Measurements from ENCODE around the gene RNF224. TPM values are rescaled to one million over a fixed set of nuclear protein-coding genes. Genes with fewer than 3 reads are reported as not detected.

Gene RNF224
- total RNA-seq, 1 donor from 2014 or later = 0.95 TPM

DNA sequence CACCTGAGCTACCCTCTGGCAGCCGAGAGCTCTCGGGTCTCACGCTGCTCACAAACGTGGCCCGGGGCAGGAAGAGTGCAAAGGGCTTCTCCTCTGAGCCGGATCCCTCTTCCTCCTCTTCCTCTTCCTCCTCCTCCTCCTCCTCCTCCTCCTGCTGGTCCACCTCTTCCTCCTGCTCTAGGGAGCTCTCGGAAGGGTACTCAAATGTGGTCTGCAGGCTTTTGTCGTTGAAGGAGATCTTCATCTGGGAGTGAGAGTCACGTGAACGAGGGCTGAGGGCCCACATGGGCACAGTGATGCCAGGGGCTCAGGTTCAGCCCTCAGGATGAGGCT is 34.9 kb upstream of the RNF224 start:
- no peak for DNase-seq (ENCODE audit: low spot score)

DNA sequence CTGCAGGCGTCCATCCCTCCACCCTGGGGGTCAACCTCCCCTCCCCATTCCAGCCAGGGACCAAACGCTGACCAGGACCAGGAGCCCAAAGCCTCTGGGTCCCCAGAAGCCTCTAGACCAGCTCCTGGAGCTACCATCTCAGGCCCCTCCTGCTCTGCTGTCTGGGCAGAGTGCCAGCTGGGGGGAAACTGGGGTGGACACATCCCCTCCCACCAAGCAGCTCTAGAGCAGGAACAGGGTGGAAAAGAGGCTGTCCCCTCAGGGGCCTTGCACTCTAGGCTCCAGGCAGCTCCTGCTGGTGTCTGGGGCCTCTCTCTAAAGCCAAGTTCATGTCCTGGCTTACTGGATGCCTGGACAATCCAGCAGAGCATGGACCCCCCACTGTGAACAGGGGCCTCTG is 34.4 kb upstream of the RNF224 start:
- DNase-seq (ENCODE audit: low spot score) = no peak

DNA sequence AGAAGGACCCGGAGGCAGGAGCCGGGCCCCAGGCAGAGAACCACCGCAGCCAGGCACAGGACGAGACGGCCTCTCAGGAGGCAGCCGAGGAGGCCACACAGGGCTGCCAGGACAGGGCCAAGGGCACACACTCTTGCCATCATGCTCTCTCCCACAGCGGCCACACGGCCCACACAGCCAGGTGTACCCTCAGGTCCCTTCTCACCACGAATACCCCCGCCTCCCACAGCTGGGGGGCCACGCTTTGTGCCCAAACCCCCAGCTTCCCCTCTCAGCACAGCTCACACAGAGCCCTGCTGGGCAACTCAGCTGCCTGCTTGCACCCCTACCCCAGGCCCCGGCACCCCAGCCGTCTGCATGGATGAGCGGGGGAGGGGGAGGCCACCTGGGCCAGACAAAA is 33.5 kb upstream of the RNF224 start:
- DNase-seq (ENCODE audit: low spot score) = no peak

DNA sequence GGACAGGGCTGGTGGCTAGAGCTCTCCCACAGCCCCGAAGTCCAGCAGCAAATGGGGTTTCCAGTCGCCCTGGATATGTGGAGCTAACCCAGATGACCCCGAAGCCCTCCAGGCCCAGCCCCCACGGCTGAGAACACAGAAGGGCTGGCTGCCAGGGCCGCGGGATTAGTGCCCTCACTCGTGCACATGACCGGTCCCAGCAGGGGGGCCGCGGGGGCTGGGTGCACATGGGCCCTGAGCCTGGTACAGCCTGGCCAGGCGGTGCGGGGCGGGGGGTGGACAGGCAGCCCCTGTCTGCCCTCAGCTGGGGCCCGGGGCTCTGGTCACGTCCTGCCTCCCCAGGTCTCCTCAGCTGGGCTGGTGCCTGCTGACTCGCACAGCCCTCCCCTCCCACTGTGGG is 32.9 kb upstream of the RNF224 start:
- DNase-seq (ENCODE audit: low spot score) = peak; percentile 47

DNA sequence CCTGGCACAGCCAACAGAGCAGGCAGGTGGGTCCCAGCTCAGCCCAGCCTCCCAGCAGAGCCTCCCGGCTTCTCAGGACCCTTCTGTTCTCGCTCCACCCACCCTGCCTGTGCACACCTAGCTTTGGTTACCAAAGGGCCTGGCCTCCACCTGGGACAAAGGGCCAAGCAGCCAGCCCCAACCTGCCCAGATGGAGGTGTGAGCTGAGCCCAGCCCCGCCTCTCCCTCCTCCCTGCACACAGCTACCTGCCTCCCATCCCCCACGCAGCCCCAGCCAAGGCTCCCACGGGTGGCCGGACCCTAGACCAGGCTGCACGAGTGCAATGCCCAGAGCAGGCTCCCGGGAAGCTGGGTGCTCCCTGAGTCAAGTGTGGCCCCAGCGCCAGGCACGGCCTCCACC is 32.4 kb upstream of the RNF224 start:
- peak; percentile 50 for DNase-seq (ENCODE audit: low spot score)

DNA sequence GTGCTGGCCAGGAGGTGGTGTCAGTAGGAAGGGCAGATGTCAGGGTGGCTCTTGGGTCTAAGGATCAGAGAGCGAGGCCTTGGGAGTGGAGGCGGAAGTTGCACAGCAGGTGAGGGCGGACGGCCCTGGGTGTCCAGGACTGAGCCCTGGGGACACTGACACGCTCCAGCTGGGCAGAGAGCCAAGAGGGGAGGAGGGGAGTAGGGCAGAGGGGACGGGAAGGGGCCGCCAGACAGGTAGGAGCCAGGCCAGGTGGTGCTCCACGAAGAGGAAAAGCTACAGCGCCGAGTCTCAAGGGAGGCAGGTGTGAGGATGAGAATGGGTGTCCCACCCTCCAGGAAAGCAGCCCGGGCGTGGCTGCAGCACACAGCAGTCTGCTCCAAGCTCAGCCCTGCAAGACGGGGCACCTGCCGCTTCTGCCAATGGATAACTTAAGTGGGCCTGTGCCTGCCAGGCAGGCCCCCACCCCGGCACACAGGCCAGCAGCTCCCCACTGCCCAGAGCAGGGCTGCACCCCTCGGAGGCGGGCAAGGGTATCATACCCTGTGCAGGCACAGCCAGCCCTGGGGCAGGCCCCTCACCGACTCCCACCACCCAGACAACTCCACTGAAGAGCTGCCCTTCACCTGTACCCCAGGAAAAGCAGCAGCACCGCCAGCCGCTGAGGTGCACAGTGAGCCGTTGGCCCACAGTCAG is 31.6 kb upstream of the RNF224 start:
- DNase-seq (ENCODE audit: low spot score) = peak; percentile 34

DNA sequence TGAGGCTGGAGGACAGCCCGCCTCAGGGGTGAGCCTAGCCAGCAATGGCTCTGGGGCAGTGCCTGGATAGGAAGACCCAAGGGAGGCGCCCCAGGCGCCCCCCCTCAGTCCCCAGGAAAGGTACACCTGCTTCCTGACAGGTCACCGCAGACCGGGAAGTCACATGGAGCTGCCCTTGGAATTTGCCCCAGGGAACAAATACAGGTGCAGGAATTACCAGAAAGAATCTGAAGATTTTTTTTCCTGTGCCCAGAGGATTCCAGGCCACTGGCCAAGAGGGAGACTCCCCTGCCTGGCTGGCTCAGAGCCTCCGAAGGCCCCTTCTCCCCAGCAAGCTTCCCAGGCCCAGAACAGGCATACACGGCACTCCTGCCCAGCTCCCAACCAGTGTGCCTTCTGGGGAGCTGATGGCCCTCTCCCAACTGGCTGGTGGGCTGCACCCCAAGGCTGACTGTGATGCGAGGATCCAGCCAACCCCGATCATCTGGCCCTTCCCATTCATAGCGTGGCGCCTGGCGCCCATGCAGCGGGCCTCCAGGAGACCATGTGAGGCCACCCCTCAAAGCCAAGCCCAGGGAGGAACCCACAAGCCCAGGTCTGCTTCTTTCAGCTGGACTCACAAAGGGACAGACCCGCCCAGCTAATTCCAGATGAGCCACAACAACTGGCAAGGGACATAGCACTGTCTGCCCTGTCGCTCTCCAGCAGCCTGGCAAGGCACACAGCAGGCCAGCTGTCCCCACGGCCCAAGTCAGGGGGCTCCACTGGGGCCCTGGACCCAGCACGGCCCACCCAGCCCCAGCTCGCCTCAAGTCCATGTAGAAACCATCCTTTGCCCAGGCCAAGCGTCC is 29.0 kb upstream of the RNF224 start:
- DNase-seq (ENCODE audit: low spot score) = peak; percentile 77

DNA sequence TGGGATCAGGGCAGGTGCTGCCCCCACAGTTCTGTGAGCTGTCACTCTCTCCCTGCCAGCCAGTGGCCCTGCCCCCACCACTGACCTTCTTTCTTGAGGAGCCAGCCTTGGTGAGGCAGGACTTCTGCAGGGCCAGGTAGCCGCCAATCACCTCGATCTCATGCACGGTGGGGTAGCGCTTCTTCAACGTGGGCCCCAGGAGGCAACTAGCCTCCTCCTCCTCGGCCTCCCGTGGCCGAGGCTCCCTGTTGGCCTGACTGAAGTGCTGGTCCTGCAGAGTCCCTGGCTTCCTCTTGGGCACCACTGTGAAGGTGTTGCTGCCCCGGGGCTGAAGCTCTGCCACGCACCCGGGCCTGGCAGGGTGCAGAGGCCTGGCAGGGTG is 28.4 kb upstream of the RNF224 start:
- DNase-seq (ENCODE audit: low spot score) = no peak

DNA sequence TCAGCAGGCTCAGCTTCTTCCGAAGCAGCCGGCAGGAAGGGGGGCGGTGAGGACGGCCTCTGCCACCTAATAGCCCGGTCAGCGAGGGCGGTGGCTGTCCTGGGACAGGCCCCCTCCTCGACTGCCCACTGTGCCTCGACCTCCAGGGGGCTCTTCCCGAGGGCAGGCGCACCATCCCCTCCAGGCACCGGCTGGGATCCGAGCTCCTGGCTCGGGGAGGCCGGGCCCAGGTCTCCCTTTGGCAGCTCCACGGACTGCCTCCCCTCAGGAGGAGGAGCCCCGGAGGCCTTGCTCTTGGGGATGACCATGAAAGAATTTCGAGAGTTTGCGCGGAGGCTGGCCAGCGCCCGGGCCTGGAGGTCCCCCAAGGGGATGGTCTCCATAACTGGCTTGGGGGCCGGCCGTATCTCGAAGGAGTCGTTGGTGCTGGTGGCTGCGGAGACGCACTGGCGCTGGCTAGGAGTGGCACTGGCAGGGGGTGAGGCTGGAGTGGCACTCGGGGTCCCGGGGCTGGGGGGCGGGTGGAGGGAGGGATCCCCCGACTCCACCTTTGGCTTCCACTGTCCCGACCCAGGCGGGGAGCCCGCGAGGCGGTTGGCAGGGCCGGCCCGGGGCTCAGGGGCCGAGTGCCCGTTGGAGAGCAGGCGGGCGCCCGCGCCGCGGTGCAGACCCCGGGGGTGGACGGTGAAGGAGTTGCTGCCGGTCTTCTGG is 27.7 kb upstream of the RNF224 start:
- no peak for DNase-seq (ENCODE audit: low spot score)

DNA sequence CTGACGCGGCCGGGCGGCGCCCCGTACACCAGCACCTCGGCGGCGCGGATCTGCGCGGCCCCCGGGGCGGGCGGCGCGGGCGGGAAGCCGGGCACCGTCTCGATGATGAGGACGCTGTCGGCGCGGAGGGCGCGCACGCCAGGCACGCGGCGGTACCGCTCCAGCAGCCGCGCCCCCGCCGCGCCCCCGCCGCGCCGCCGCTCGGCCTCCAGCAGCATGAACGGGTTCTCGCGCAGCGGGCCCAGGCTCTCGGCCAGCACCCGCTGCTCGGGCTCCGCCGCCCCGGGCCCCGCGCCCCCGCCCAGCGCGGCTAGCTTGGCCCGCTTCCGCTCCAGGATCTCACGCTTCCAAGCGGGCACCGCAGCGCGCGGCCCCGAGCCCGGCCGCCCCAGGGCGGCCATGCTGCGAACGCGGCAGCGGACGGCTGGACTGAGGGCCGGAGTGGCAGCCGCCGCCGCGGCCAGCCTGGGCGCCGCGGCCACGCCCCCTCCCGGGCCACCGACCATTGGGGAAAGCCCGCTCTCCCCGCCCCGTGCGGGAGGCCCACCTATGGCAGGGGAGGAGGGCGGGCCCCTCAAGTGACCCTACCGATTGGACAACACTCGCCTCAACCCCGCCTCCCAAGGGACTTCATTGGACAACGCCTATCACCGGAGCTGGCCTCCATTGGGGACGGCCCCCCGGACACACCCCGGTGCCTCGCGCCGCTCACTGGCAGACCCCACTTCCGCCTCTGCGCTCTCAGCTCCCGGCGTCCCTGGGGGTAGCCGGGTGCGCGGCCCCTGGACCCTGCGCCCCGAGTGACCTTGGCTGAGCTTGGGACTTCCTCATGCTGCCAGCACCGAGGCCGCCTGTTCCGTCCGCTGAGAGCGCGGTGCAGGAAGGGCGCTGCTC is 26.7 kb upstream of the RNF224 start, which contains the start of gene TPRN:
Gene TPRN (minus strand): TSS at position 431 of the 894 bp plus-strand sequence. CDS start 30 bp downstream, at position 401.
- peak; percentile 100 for DNase-seq (ENCODE audit: low spot score)

DNA sequence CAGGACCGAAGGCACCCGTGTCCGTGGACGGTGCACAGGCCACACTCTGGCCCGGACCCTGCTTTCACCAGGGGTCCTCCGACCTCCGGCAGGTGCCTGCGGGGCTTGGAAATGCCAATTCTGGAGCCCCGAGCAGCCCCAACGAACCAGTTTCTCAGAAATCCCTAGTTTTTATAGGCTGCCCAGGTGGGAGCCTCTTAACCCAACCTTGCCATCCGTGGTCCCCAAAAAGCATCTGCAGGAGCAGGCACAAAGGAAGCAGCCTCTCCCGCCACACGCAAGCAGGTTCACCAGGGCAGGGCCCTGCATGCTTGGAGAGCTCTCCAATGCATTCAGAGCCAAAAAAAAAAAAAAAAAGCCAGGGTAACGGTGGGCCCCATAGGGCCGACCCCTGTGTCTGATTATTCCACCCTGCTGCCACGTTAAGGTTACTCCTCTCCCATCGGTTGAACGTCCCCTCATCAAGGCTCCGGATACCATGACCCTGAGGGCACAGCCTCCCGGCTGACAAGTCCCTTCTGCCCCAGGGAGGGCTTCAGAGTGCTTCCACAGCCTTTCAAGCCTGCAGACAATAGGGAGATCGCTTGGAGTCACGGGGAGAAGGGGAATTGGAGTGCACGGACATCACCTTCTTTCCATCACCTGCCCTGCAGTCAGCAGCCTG is 26.0 kb upstream of the RNF224 start:
- DNase-seq (ENCODE audit: low spot score) = no peak

DNA sequence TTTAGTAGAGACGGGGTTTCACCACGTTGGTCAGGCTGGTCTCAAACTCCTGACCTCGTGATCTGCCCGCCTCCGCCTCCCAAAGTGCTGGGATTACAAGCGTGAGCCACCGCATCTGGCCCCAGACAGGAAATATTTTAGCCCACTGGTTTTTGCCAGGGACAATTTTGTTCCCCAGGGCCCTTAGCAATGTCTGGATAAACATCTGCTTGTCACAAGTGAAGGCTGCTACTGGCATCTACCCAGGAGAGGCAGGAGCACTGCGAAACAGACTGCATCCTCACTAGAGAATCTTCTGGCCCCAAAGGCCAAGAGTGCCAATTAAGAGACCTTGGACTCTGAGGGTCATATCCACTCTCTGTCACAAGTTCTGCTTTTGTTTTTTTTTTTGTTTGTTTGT is 24.3 kb upstream of the RNF224 start:
- no peak for DNase-seq (ENCODE audit: low spot score)

DNA sequence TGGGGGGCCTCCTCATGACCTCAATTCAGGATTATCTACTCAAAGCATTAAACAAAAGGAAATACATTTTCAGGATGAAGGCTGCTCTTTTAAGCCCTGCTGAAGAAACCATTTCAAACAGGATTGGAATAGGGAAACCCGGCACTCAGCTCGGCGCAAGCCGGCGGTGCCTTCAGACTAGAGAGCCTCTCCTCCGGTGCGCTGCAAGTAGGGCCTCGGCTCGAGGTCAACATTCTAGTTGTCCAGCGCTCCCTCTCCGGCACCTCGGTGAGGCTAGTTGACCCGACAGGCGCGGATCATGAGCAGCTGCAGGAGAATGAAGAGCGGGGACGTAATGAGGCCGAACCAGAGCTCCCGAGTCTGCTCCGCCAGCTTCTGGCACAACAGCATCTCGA is 22.6 kb upstream of the RNF224 start:
- DNase-seq (ENCODE audit: low spot score) = no peak

DNA sequence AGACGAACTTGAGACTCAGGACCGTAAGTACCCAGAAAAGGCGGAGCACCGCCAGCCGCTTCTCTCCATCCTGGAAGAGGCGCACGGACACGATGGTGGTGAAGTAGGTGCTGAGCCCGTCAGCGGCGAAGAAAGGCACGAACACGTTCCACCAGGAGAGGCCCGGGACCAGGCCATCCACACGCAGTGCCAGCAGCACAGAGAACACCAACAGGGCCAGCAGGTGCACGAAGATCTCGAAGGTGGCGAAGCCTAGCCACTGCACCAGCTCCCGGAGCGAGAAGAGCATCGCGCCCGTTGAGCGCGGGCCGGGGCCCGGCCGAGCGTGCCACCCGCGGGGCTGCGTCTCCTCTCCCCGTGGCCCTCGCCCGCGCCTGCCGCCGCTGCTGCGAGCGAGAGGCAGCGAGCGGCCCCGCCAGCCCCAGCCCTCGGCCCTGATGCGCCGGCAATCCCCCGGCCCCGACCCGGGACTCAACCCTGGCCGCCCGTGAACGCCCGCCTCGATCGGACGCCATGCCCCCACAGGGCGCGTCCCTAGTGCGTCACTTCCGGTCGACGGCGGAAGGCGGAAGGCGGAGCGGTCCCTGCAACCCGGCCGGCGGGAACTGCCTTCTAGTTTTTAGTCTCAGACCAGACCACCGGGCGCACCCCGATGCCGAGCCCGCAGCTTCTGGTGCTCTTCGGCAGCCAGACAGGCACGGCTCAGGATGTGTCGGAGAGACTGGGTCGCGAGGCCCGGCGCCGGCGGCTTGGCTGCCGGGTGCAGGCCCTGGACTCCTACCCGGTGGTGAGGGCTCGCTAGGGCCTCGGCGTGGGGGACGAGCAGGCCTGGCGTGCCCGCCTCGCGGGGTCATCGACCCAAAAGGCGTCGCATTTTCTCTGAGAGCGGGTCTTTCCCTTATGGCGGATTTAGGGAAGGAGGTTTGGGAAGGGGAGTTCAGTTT is 21.9 kb upstream of the RNF224 start, which contains the start of the genes NDOR1 and TMEM203:
Gene NDOR1 (plus strand): TSS at position 575 of the 944 bp plus-strand sequence. CDS start 78 bp downstream, at position 653.
Gene TMEM203 (minus strand): TSS at position 523 of the 944 bp plus-strand sequence. CDS start 234 bp downstream, at position 289.
- DNase-seq (ENCODE audit: low spot score) = peak; percentile 92

DNA sequence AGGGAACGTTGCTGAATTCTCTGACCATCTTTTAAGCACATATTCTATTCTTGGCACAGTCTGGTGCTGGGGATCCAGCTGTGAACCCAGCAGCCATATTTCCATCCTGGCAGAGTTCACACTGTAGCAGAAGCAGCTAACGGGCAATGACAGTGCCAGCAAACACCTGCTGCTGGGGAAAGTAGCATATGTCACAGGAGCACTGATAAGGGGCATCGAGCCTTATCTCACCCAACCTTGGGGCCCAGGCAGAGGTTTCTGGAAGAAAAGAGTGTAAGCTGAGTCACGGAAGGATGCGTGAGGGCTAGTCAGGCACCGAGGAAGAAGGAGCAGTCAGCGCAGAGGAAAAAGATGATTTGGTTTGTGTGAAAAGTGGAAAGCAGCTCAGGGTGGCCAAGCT is 20.7 kb upstream of the RNF224 start:
- no peak for DNase-seq (ENCODE audit: low spot score)

DNA sequence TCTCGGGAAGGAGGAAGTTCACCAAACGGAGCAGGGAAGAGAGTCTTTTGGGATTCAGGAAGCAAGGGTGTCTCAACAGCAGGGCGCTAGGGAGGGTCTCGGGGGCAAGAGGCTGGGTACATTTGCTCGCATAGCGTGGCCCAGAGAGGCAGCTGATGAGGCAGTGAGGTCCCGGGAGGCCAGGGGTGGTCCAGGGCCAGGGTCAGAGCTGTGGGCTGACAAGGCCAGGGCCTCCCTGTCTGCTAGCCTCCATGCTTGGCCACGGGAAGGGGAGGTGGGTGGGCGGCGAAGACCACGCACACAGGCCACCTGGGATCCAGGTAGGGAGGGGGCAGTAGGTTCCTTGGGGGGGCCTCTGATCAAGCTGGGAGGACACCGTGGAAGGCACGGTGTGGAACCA is 15.8 kb upstream of the RNF224 start:
- no peak for DNase-seq (ENCODE audit: low spot score)

DNA sequence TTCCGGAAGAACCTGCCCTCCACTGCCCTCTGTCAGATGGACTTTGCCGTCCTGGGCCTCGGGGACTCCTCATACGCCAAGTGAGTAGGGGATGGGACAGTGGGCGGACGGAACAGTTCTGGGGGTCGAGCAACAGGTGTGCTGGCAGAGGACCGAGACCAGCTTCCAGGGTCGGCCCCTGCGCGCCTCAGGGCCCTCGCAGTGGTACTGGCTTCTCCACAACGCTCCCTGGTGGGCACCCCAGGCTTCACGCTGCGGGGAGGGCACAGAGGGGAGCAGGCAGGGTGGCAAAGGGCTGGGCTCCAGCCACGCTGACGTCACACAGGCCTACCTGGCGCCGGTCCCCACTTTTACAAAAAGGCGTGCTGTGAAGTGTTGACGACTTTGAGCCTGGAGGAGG is 14.8 kb upstream of the RNF224 start:
- DNase-seq (ENCODE audit: low spot score) = no peak

DNA sequence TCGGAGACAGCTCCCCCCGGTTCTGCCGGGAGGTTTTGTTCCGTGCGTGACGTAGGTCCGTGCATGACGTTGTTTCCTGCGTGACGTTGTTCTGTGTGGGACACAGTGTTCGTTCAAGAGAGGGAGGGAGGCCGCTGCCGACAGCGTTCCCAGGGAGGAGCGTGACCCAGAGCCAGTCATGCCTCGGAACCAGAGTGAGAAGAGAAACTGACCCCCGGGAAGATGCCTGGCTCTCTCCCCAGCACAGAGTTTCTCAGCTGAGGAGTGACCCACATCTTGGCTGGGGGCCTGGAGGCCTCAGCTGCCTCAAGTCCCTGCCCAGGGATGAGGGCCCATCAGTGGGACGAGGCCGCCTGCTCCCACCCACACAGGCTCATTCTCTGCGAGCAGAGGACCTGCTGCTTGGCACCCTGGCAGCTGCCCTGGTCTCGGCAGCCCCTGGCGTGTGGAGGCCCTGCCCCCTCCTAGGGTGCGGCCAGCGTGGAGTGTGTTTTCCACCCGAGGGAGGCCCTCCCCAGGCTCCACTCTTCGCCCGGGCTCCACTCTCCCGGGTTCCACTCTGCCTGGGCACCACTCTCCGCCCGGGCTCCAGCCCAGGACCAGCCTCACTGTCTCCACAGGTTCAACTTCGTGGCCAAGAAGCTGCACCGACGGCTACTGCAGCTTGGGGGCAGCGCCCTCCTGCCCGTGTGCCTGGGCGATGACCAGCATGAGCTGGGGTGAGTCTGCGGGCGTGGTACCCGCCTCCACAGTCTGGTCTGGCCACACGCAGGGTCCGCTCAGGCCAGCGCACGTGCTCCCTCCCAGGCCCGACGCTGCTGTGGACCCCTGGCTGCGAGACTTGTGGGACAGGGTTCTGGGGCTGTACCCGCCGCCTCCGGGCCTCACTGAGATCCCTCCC is 13.9 kb upstream of the RNF224 start:
- no peak for DNase-seq (ENCODE audit: low spot score)

DNA sequence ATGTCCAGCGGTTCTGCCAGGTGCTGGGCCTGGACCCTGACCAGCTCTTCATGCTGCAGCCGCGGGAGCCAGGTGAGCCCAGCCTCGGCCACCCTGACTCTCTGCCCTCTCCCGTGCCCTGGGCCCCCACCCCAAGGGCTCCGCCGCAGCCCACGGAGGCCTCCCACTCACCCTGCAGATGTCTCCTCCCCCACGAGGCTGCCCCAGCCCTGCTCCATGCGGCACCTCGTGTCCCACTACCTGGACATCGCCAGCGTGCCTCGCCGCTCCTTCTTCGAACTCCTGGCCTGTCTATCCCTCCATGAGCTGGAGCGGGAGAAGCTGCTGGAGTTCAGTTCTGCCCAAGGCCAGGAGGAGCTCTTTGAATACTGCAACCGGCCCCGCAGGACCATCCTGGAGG is 12.7 kb upstream of the RNF224 start:
- DNase-seq (ENCODE audit: low spot score) = no peak
